SK-N-SH treated with all-trans-retinoic acid at 6 μM for 48 hours (cell line): ENCODE measurements around the gene TP53BP2.
A peak's percentile ranks its signal among the peaks of the same experiment; 100 is the strongest.
"Not testable (repeated sequence)": the region's sequence is repeated elsewhere in the genome, so short reads cannot be mapped to it uniquely, and the experiment has no call there.

Source experiments
- ATAC-seq: fragments of 200-7000 bp; cut with Tn5 transposase; 3 replicates; pipeline ENCODE4 v1.9.1; 2020; ENCODE audit warnings: mild to moderate bottlenecking, moderate library complexity
- ARNTL ChIP-seq: fragments of 450-650 bp; formaldehyde crosslinking; IDR thresholded peaks from 2 replicates; pipeline ENCODE4 v1.5.0; 2020; ENCODE audit warnings: low read depth, mild to moderate bottlenecking, moderate library complexity, borderline replicate concordance
- BACH2 ChIP-seq: fragments of 250-450 bp; sonication (Bioruptor Pico); IDR thresholded peaks from 2 replicates; pipeline ENCODE4 v1.9.0; 2021; ENCODE audit warnings: mild to moderate bottlenecking, borderline replicate concordance
- CREB5 ChIP-seq: fragments of 250-450 bp; sonication (Bioruptor Pico); IDR thresholded peaks from 2 replicates; pipeline ENCODE4 v1.5.1; 2020; ENCODE audit warnings: low read depth, mild to moderate bottlenecking, moderate library complexity
- CSDC2 ChIP-seq: fragments of 250-450 bp; sonication (Bioruptor Pico); IDR thresholded peaks from 2 replicates; pipeline ENCODE4 v1.5.0; 2020; ENCODE audit warnings: mild to moderate bottlenecking, moderate library complexity
- CSRNP3 ChIP-seq: fragments of 250-450 bp; sonication (Bioruptor Pico); IDR thresholded peaks from 2 replicates; pipeline ENCODE4 v1.5.1; 2021; ENCODE audit warnings: mild to moderate bottlenecking, moderate library complexity
- ESRRG ChIP-seq: fragments of 250-450 bp; sonication (Bioruptor Pico); IDR thresholded peaks from 2 replicates; pipeline ENCODE4 v1.6.1; 2021; ENCODE audit warnings: mild to moderate bottlenecking
- GLIS3 ChIP-seq: fragments of 250-450 bp; sonication (Bioruptor Pico); IDR thresholded peaks from 2 replicates; pipeline ENCODE4 v1.5.0; 2020; ENCODE audit warnings: mild to moderate bottlenecking, moderate library complexity
- ISL1 ChIP-seq: fragments of 250-450 bp; sonication (Bioruptor Pico); IDR thresholded peaks from 2 replicates; pipeline ENCODE4 v2.1.2; 2022; ENCODE audit warnings: mild to moderate bottlenecking, moderate library complexity
- OSR1 ChIP-seq: fragments of 250-450 bp; sonication (Bioruptor Pico); IDR thresholded peaks from 2 replicates; pipeline ENCODE4 v1.8.0; 2022; ENCODE audit warnings: moderate library complexity, mild to moderate bottlenecking, inconsistent platforms
- PATZ1 ChIP-seq: fragments of 250-450 bp; sonication (Bioruptor Pico); IDR thresholded peaks from 2 replicates; pipeline ENCODE4 v1.8.0; 2020; ENCODE audit warnings: mild to moderate bottlenecking, moderate library complexity, borderline replicate concordance
- POU6F1 ChIP-seq: fragments of 250-450 bp; sonication (Bioruptor Pico); IDR thresholded peaks from 2 replicates; pipeline ENCODE4 v1.8.0; 2021; ENCODE audit warnings: low read depth, mild to moderate bottlenecking, moderate library complexity, borderline replicate concordance
- PPARA ChIP-seq: fragments of 250-450 bp; sonication (Bioruptor Pico); IDR thresholded peaks from 2 replicates; pipeline ENCODE4 v1.5.0; 2020; ENCODE audit warnings: mild to moderate bottlenecking, borderline replicate concordance
- RARB ChIP-seq: fragments of 250-450 bp; sonication (Bioruptor Pico); IDR thresholded peaks from 2 replicates; pipeline ENCODE4 v1.8.0; 2021; ENCODE audit warnings: mild to moderate bottlenecking, moderate library complexity
- SNAI2 ChIP-seq: fragments of 250-450 bp; sonication (Bioruptor Pico); IDR thresholded peaks from 2 replicates; pipeline ENCODE4 v1.5.0; 2020; ENCODE audit warnings: mild to moderate bottlenecking, moderate library complexity
- TOX ChIP-seq: fragments of 250-450 bp; sonication (Bioruptor Pico); IDR thresholded peaks from 2 replicates; pipeline ENCODE4 v1.8.0; 2021; ENCODE audit warnings: mild to moderate bottlenecking, moderate library complexity, borderline replicate concordance
- TSHZ2 ChIP-seq: fragments of 250-450 bp; sonication (Bioruptor Pico); IDR thresholded peaks from 2 replicates; pipeline ENCODE4 v1.5.0; 2020; ENCODE audit warnings: mild to moderate bottlenecking, moderate library complexity
- ZC3H10 ChIP-seq: fragments of 250-450 bp; sonication (Bioruptor Pico); IDR thresholded peaks from 2 replicates; pipeline ENCODE4 v1.5.1; 2021; ENCODE audit warnings: mild to moderate bottlenecking, moderate library complexity
- ZFP30 ChIP-seq: fragments of 450-650 bp; formaldehyde crosslinking; IDR thresholded peaks from 2 replicates; pipeline ENCODE4 v1.5.0; 2022; ENCODE audit warnings: mild to moderate bottlenecking, moderate library complexity
- ZNF565 ChIP-seq: fragments of 450-650 bp; formaldehyde crosslinking; conservative IDR thresholded peaks from 2 replicates; pipeline ENCODE4 v1.5.0; 2020; ENCODE audit warnings: low read depth, mild to moderate bottlenecking, moderate library complexity
- ZNF70 ChIP-seq: fragments of 450-650 bp; formaldehyde crosslinking; IDR thresholded peaks from 2 replicates; pipeline ENCODE4 v1.5.0; 2020; ENCODE audit warnings: mild to moderate bottlenecking, moderate library complexity
- ZNF8 ChIP-seq: fragments of 450-650 bp; formaldehyde crosslinking; IDR thresholded peaks from 2 replicates; pipeline ENCODE4 v1.5.0; 2020; ENCODE audit warnings: mild to moderate bottlenecking, moderate library complexity

Gene TP53BP2

GRCh38 chr1:223844787-223845036, 1.0 kb downstream of the TP53BP2 start:
- TF ChIP-seq POU6F1 (no peak), CREB5 (no peak), RARB (CRISPR knock-in tag) (no peak), ZNF565 (CRISPR knock-in tag) (no peak), TOX (CRISPR knock-in tag) (no peak), ZNF70 (CRISPR knock-in tag) (no peak), ZC3H10 (CRISPR knock-in tag) (no peak), ZNF8 (no peak), BACH2 (CRISPR knock-in tag) (no peak), ESRRG (no peak), GLIS3 (no peak), PATZ1 (CRISPR knock-in tag) (no peak), PPARA (CRISPR knock-in tag) (no peak)
- ATAC-seq = peak; percentile 10

- peak; percentile 6 for ATAC-seq
- TF ChIP-seq OSR1 = no peak
- TF ChIP-seq ZNF70 (CRISPR knock-in tag) = peak; percentile 97
- TF ChIP-seq ESRRG = no peak
- no peak for TF ChIP-seq CSDC2 (CRISPR knock-in tag)
- no peak for TF ChIP-seq ZNF565 (CRISPR knock-in tag)
- TF ChIP-seq ZNF8 = no peak
- TF ChIP-seq, all 23 proteins: peak for 1
These were observed 1.6 kb downstream of the TP53BP2 start for GRCh38 chr1:223843934-223844786.

GRCh38 chr1:223842784-223843183, 3.0 kb downstream of the TP53BP2 start:
- no peak for ATAC-seq
- no peak for TF ChIP-seq ISL1 (CRISPR knock-in tag)
- no peak for TF ChIP-seq ZNF565 (CRISPR knock-in tag)
- TF ChIP-seq CSDC2 (CRISPR knock-in tag) = no peak
- no peak for TF ChIP-seq ZFP30 (CRISPR knock-in tag)
- TF ChIP-seq PATZ1 (CRISPR knock-in tag) = no peak
- TF ChIP-seq CREB5 = no peak
- no peak for TF ChIP-seq ARNTL (CRISPR knock-in tag)
- no peak for TF ChIP-seq POU6F1
- TF ChIP-seq SNAI2 (CRISPR knock-in tag) = no peak
- TF ChIP-seq CSRNP3 (CRISPR knock-in tag) = no peak
- no peak for TF ChIP-seq TSHZ2 (CRISPR knock-in tag)

- not testable (repeated sequence) for ATAC-seq
These were observed 3.6 kb downstream of the TP53BP2 start for GRCh38 chr1:223841977-223842623.
